ENCODE results near the gene UNC5C.
"Not testable (repeated sequence)": the region's sequence is repeated elsewhere in the genome, so short reads cannot be mapped to it uniquely, and the experiment has no call there.

UNC5C gene

GRCh38 chr4:95159384-95159783, 389.4 kb downstream of the UNC5C start:
- no peak overlapping the region for H3K27ac ChIP-seq (ENCODE audit: insufficient read depth, low read depth, low read length, poor library complexity, severe bottlenecking)
- H3K27me3 ChIP-seq (ENCODE audit: control insufficient read depth, insufficient read depth, low read length, poor library complexity, severe bottlenecking) = no peaks in the 10 kb centered on the region
- peaks cover 7% of the 10 kb centered on the region for H3K4me1 ChIP-seq (ENCODE audit: control insufficient read depth, insufficient read depth, low read length)
- WGBS, 2 experiments = 81 to 88% methylated on average over 4 of the region's 4 CpGs
- H3K36me3 ChIP-seq (ENCODE audit: control insufficient read depth, insufficient read depth, low read length) = no peaks in the 10 kb centered on the region
- H3K4me3 ChIP-seq (ENCODE audit: insufficient read depth, low read depth, low read length) = no peak overlapping the region
- H3K9me3 ChIP-seq (ENCODE audit: control insufficient read depth, low read length) = no peaks in the 10 kb centered on the region

- Histone ChIP-seq H3K9me3 (ENCODE audit: control insufficient read depth, low read length) (no peaks in the 10 kb centered on the region), H3K36me3 (ENCODE audit: control insufficient read depth, insufficient read depth, low read length) (no peaks in the 10 kb centered on the region), H3K27me3 (ENCODE audit: control insufficient read depth, insufficient read depth, low read length, poor library complexity, severe bottlenecking) (no peaks in the 10 kb centered on the region), H3K4me3 (ENCODE audit: insufficient read depth, low read depth, low read length) (no peak overlapping the region), H3K27ac (ENCODE audit: insufficient read depth, low read depth, low read length, poor library complexity, severe bottlenecking) (no peak overlapping the region), H3K4me1 (ENCODE audit: control insufficient read depth, insufficient read depth, low read length) (peaks cover 7% of the 10 kb centered on the region)
- WGBS, 2 experiments = 93 to 97% methylated on average over 2 of the region's 2 CpGs
Measured at GRCh38 chr4:95158626-95159025, 390.1 kb downstream of the UNC5C start.

GRCh38 chr4:95158045-95158444, 390.7 kb downstream of the UNC5C start:
- H3K27ac ChIP-seq (ENCODE audit: insufficient read depth, low read depth, low read length, poor library complexity, severe bottlenecking) = no peak overlapping the region
- no peak overlapping the region for H3K4me3 ChIP-seq (ENCODE audit: insufficient read depth, low read depth, low read length)
- H3K27me3 ChIP-seq (ENCODE audit: control insufficient read depth, insufficient read depth, low read length, poor library complexity, severe bottlenecking) = no peaks in the 10 kb centered on the region
- H3K4me1 ChIP-seq (ENCODE audit: control insufficient read depth, insufficient read depth, low read length) = peaks cover 7% of the 10 kb centered on the region
- WGBS, 2 experiments = 88 to 95% methylated on average over 1 to 2 of the region's 2 CpGs
- H3K36me3 ChIP-seq (ENCODE audit: control insufficient read depth, insufficient read depth, low read length) = no peaks in the 10 kb centered on the region
- no peaks in the 10 kb centered on the region for H3K9me3 ChIP-seq (ENCODE audit: control insufficient read depth, low read length)

- Histone ChIP-seq H3K4me3 (ENCODE audit: insufficient read depth, low read depth, low read length) (no peak overlapping the region), H3K27me3 (ENCODE audit: control insufficient read depth, insufficient read depth, low read length, poor library complexity, severe bottlenecking) (no peaks in the 10 kb centered on the region), H3K4me1 (ENCODE audit: control insufficient read depth, insufficient read depth, low read length) (peaks cover 7% of the 10 kb centered on the region), H3K9me3 (ENCODE audit: control insufficient read depth, low read length) (no peaks in the 10 kb centered on the region), H3K27ac (ENCODE audit: insufficient read depth, low read depth, low read length, poor library complexity, severe bottlenecking) (no peak overlapping the region), H3K36me3 (ENCODE audit: control insufficient read depth, insufficient read depth, low read length) (no peaks in the 10 kb centered on the region)
Measured at GRCh38 chr4:95157596-95157995, 391.2 kb downstream of the UNC5C start.

- Histone ChIP-seq H3K27ac (ENCODE audit: insufficient read depth, low read depth, low read length, poor library complexity, severe bottlenecking) (no peak overlapping the region), H3K36me3 (ENCODE audit: control insufficient read depth, insufficient read depth, low read length) (no peaks in the 10 kb centered on the region), H3K27me3 (ENCODE audit: control insufficient read depth, insufficient read depth, low read length, poor library complexity, severe bottlenecking) (no peaks in the 10 kb centered on the region), H3K9me3 (ENCODE audit: control insufficient read depth, low read length) (no peaks in the 10 kb centered on the region), H3K4me3 (ENCODE audit: insufficient read depth, low read depth, low read length) (no peak overlapping the region), H3K4me1 (ENCODE audit: control insufficient read depth, insufficient read depth, low read length) (peaks cover 3% of the 10 kb centered on the region)
- WGBS, 2 experiments = 50 to 59% methylated on average over 2 to 3 of the region's 3 CpGs
Measured at GRCh38 chr4:95156452-95156765, 392.4 kb downstream of the UNC5C start.

- no peak overlapping the region for H3K4me3 ChIP-seq (ENCODE audit: insufficient read depth, low read depth, low read length)
- no peaks in the 10 kb centered on the region for H3K4me1 ChIP-seq (ENCODE audit: control insufficient read depth, insufficient read depth, low read length)
- no peaks in the 10 kb centered on the region for H3K36me3 ChIP-seq (ENCODE audit: control insufficient read depth, insufficient read depth, low read length)
- H3K9me3 ChIP-seq (ENCODE audit: control insufficient read depth, low read length) = no peaks in the 10 kb centered on the region
- no peak overlapping the region for H3K27ac ChIP-seq (ENCODE audit: insufficient read depth, low read depth, low read length, poor library complexity, severe bottlenecking)
- WGBS, 2 experiments = 90 to 100% methylated on average over 1 to 2 of the region's 2 CpGs
- H3K27me3 ChIP-seq (ENCODE audit: control insufficient read depth, insufficient read depth, low read length, poor library complexity, severe bottlenecking) = no peaks in the 10 kb centered on the region
Measured at GRCh38 chr4:95155759-95156451, 392.9 kb downstream of the UNC5C start.

GRCh38 chr4:95153182-95153581, 395.6 kb downstream of the UNC5C start:
- WGBS, 2 experiments = 90 to 95% methylated on average over 5 of the region's 5 CpGs
- Histone ChIP-seq H3K27ac (ENCODE audit: insufficient read depth, low read depth, low read length, poor library complexity, severe bottlenecking) (no peak overlapping the region), H3K4me3 (ENCODE audit: insufficient read depth, low read depth, low read length) (no peak overlapping the region), H3K9me3 (ENCODE audit: control insufficient read depth, low read length) (no peaks in the 10 kb centered on the region), H3K27me3 (ENCODE audit: control insufficient read depth, insufficient read depth, low read length, poor library complexity, severe bottlenecking) (no peaks in the 10 kb centered on the region), H3K36me3 (ENCODE audit: control insufficient read depth, insufficient read depth, low read length) (no peaks in the 10 kb centered on the region), H3K4me1 (ENCODE audit: control insufficient read depth, insufficient read depth, low read length) (no peaks in the 10 kb centered on the region)

GRCh38 chr4:95151255-95151654, 397.5 kb downstream of the UNC5C start:
- H3K27me3 ChIP-seq (ENCODE audit: control insufficient read depth, insufficient read depth, low read length, poor library complexity, severe bottlenecking) = no peaks in the 10 kb centered on the region
- H3K36me3 ChIP-seq (ENCODE audit: control insufficient read depth, insufficient read depth, low read length) = no peaks in the 10 kb centered on the region
- H3K9me3 ChIP-seq (ENCODE audit: control insufficient read depth, low read length) = no peaks in the 10 kb centered on the region
- 100% methylated on average over 1 to 2 of the region's 3 CpGs for WGBS, 2 experiments
- H3K4me3 ChIP-seq (ENCODE audit: insufficient read depth, low read depth, low read length) = no peak overlapping the region
- no peaks in the 10 kb centered on the region for H3K4me1 ChIP-seq (ENCODE audit: control insufficient read depth, insufficient read depth, low read length)
- no peak overlapping the region for H3K27ac ChIP-seq (ENCODE audit: insufficient read depth, low read depth, low read length, poor library complexity, severe bottlenecking)

- H3K9me3 ChIP-seq (ENCODE audit: control insufficient read depth, low read length) = no peaks in the 10 kb centered on the region
- H3K4me1 ChIP-seq (ENCODE audit: control insufficient read depth, insufficient read depth, low read length) = no peaks in the 10 kb centered on the region
- peaks cover 5% of the 10 kb centered on the region for H3K36me3 ChIP-seq (ENCODE audit: control insufficient read depth, insufficient read depth, low read length)
- no peak overlapping the region for H3K4me3 ChIP-seq (ENCODE audit: insufficient read depth, low read depth, low read length)
- no peaks in the 10 kb centered on the region for H3K27me3 ChIP-seq (ENCODE audit: control insufficient read depth, insufficient read depth, low read length, poor library complexity, severe bottlenecking)
- WGBS, 2 experiments = 91% methylated on average over 4 of the region's 4 CpGs
- no peak overlapping the region for H3K27ac ChIP-seq (ENCODE audit: insufficient read depth, low read depth, low read length, poor library complexity, severe bottlenecking)
Measured at GRCh38 chr4:95142932-95143331, 405.8 kb downstream of the UNC5C start.

- Histone ChIP-seq H3K27ac (ENCODE audit: insufficient read depth, low read depth, low read length, poor library complexity, severe bottlenecking) (no peak overlapping the region), H3K4me3 (ENCODE audit: insufficient read depth, low read depth, low read length) (no peak overlapping the region), H3K36me3 (ENCODE audit: control insufficient read depth, insufficient read depth, low read length) (peaks cover 5% of the 10 kb centered on the region), H3K4me1 (ENCODE audit: control insufficient read depth, insufficient read depth, low read length) (no peaks in the 10 kb centered on the region), H3K27me3 (ENCODE audit: control insufficient read depth, insufficient read depth, low read length, poor library complexity, severe bottlenecking) (no peaks in the 10 kb centered on the region), H3K9me3 (ENCODE audit: control insufficient read depth, low read length) (no peaks in the 10 kb centered on the region)
- 94 to 96% methylated on average over 5 of the region's 5 CpGs for WGBS, 2 experiments
Measured at GRCh38 chr4:95141361-95141760, 407.4 kb downstream of the UNC5C start.

GRCh38 chr4:95139424-95139823, 409.3 kb downstream of the UNC5C start:
- not testable (repeated sequence) for H3K36me3 ChIP-seq (ENCODE audit: control insufficient read depth, insufficient read depth, low read length); H3K9me3 ChIP-seq (ENCODE audit: control insufficient read depth, low read length); H3K27ac ChIP-seq (ENCODE audit: insufficient read depth, low read depth, low read length, poor library complexity, severe bottlenecking); H3K4me1 ChIP-seq (ENCODE audit: control insufficient read depth, insufficient read depth, low read length); H3K4me3 ChIP-seq (ENCODE audit: insufficient read depth, low read depth, low read length); H3K27me3 ChIP-seq (ENCODE audit: control insufficient read depth, insufficient read depth, low read length, poor library complexity, severe bottlenecking)
- 93 to 95% methylated on average over 14 of the region's 14 CpGs for WGBS, 2 experiments

Data from ectodermal cell (in vitro differentiated cells).